Spinal cord (tissue), 10 donors: ENCODE measurements around the gene DUS1L. TPM values are rescaled to one million over a fixed set of nuclear protein-coding genes. Genes with fewer than 3 reads are reported as not detected.

ENCODE experiments used
- DNase-seq, 6 donors: peaks; one replicate each; pipeline versions ENCODE4 v3.0.0 to v3.0.0-alpha.2; 2013 to 2015; ENCODE audit warnings: low spot score in 6 of 6, low read depth in 4 of 6
- H3K27ac ChIP-seq: one replicate; pipeline ENCODE4 v1.5.1; 2013; ENCODE audit warnings: low read depth, low read length, control low read depth
- H3K27me3 ChIP-seq: one replicate; pipeline ENCODE4 v1.6.1; 2013; ENCODE audit warnings: low read length; ENCODE audit not compliant: control insufficient read depth, insufficient read depth
- H3K36me3 ChIP-seq: one replicate; pipeline ENCODE4 v1.6.1; 2013; ENCODE audit warnings: low read length; ENCODE audit not compliant: control insufficient read depth, insufficient read depth
- H3K4me1 ChIP-seq: one replicate; pipeline ENCODE4 v1.6.1; 2013; ENCODE audit warnings: low read length; ENCODE audit not compliant: control insufficient read depth, insufficient read depth
- H3K4me3 ChIP-seq: one replicate; pipeline ENCODE4 v1.5.1; 2013; ENCODE audit warnings: low read depth, low read length, control low read depth
- H3K9me3 ChIP-seq: one replicate; pipeline ENCODE4 v1.6.1; 2013; ENCODE audit warnings: low read length; ENCODE audit not compliant: control insufficient read depth, insufficient read depth
- WGBS: methylation state at CpG from one replicate; pipeline ENCODE4 v1.1.5; 2013; ENCODE audit warnings: missing lambda C conversion rate; ENCODE audit not compliant: insufficient coverage; 5-methylcytosine and 5-hydroxymethylcytosine counted together
- polyA plus RNA-seq, 2 donors: library from polyadenylated mRNA; unstranded; fragments of 120-200 nt; gene quantifications; one replicate each; pipeline ENCODE4 v1.2.1, GENCODE V29; 2013; ENCODE audit not compliant: insufficient read length in 2 of 2
- total RNA-seq, 2 donors: library from RNA; depleted of rRNA in 1 of 2; stranded (reverse); fragments of 120-200 nt in 1 of 2; fragments of >200 nt in 1 of 2; gene quantifications; one replicate each; pipeline versions ENCODE4 v1.2.3 to v1.2.4, GENCODE V29; 2013 to 2014
- donor health status: healthy.

DUS1L gene
- total and polyA plus RNA-seq, 4 donors: 18.9 to 85.1 (median 57.7) TPM

DNA sequence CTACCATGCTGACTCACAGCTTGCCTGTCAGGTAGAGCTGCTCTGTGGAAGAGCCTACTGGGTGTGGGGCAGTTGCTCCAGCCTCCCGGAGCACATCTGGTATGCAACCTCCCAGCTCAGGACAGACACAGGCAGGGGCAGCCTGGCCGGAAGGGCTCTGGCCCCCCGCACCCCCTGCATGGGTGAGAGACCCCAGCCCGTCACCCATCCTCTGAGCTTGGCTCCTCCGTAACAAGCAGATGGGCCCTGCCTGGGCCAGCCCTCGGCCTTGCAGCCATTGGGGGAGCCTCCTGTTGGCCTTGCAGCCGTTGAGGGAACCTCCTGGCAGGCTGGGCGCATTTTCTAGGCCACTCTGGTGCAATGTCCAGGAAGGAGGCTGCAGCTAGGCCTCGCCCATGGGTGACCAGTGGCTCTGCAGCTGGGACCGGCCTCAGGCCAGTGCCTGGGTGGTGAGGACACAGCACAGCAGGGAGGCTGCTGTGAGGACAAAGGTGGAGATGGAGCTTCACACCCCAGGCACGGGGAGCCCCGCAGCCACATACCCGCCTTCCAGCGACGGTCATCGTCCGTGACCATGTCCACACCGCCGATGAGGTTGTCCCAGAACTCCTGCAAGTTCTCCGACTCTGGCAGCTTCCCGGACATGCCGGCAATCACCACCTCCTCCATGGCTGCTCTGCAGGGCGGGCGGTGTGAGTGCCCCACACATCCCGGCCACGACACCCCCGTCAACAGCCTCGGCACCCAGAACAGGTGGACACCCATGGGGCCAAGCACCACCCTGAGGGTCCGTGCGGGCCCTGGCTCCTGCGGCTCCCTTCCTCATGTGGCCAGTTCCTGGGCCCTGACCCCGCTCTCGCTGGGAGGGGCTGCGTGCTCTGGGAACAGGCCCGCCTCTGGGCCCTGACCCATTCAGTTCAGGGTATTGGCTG is 30.4 kb upstream of the DUS1L start:
- WGBS: 88% methylated on average over 35 of the region's 35 CpGs
- no peaks in the 10 kb centered on the region for H3K27me3 ChIP-seq
- H3K36me3 ChIP-seq: peaks cover 72% of the 10 kb centered on the region
- H3K9me3 ChIP-seq: no peaks in the 10 kb centered on the region
- H3K27ac ChIP-seq: no peak overlapping the region
- DNase-seq: no peak
- peak overlapping the region; percentile 57 for H3K4me3 ChIP-seq
- peaks cover 38% of the 10 kb centered on the region for H3K4me1 ChIP-seq

DNA sequence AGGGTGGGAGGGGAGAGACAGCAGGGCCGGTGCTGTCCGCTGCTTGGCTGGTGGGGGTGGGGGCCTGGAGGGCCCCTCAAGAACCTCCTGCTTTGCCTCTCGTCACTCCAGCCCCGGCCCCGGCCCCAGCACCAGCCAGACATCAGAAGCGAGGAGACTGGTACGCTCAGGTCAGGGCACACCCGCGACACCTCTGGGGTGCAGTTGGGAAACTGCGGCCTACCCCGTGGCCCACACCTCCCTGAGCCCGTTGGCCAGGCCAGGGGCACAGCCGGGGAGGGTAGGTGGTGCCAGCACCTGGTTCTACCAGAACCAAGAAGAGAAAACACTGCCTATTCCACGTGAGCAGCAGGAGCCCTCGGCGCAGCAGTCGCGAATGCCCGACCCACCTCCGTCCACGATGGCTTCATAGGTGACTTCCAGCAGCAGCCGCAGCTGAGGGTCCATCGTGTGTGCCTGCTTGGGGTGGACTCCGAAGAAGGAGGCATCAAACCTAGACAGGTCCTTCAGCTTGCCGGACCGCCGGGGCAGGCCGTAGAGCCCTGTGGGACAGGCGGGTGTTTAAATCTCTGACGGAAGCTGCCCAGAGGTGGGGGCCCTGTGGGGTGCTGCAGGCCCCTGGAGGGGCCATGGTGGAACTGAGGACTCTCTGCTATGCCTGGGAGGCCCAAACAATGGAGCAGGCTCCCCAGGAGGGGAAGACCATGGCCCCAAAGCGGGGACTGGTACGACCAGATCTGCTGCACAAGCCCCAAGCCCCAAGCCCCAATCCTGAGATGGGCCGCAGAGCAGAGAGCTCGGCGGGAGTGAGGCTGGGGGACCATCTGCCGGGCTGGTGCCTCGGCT is 29.6 kb upstream of the DUS1L start:
- no peak overlapping the region for H3K27ac ChIP-seq
- no peaks in the 10 kb centered on the region for H3K27me3 ChIP-seq
- peaks cover 31% of the 10 kb centered on the region for H3K4me1 ChIP-seq
- 88% methylated on average over 37 of the region's 37 CpGs for WGBS
- no peaks in the 10 kb centered on the region for H3K9me3 ChIP-seq
- H3K4me3 ChIP-seq: no peak overlapping the region
- DNase-seq: no peak
- peaks cover 72% of the 10 kb centered on the region for H3K36me3 ChIP-seq

GRCh38 chr17:82092995-82093751 is 27.6 kb upstream of the DUS1L start:
- Histone ChIP-seq H3K4me3 (no peak overlapping the region), H3K9me3 (no peaks in the 10 kb centered on the region), H3K36me3 (peaks cover 91% of the 10 kb centered on the region), H3K4me1 (peaks cover 20% of the 10 kb centered on the region), H3K27ac (no peak overlapping the region), H3K27me3 (no peaks in the 10 kb centered on the region)
- no peak for DNase-seq
- WGBS: 95% methylated on average over 36 of the region's 40 CpGs

GRCh38 chr17:82092628-82092994 is 27.0 kb upstream of the DUS1L start:
- Histone ChIP-seq H3K9me3 (no peaks in the 10 kb centered on the region), H3K4me3 (no peak overlapping the region), H3K27ac (no peak overlapping the region), H3K36me3 (peaks cover 96% of the 10 kb centered on the region), H3K4me1 (peaks cover 20% of the 10 kb centered on the region), H3K27me3 (no peaks in the 10 kb centered on the region)
- no peak for DNase-seq
- WGBS: 95% methylated on average over 20 of the region's 20 CpGs

DNA sequence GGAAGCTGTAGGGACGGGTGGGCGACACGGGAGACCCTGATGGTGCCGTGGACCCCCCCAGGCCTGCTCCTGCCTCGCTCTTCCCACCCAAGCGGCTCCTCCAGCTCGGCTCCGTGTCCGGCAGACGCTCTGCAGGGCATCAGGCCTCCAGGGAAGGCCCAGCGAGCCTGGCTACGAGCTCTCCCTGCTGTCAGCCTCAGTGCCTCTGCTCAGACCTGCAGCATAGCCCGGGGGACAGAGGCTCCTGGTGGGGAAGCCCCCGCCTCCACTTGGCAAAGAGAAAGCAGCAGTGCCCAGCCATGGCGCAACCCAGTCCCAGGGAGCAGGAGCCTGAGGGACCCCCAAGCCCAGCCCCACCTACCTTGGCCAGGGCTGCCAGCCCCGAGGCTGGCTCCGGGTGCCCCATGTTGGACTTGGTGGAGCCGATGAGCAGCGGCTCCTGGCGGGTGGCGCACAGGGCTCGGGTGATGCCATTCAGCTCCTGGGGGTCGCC is 26.5 kb upstream of the DUS1L start:
- peaks cover 100% of the 10 kb centered on the region for H3K36me3 ChIP-seq
- no peaks in the 10 kb centered on the region for H3K9me3 ChIP-seq
- H3K4me3 ChIP-seq: no peak overlapping the region
- no peaks in the 10 kb centered on the region for H3K27me3 ChIP-seq
- DNase-seq: no peak
- WGBS: 95% methylated on average over 22 of the region's 23 CpGs
- H3K4me1 ChIP-seq: peaks cover 20% of the 10 kb centered on the region
- no peak overlapping the region for H3K27ac ChIP-seq

DNA sequence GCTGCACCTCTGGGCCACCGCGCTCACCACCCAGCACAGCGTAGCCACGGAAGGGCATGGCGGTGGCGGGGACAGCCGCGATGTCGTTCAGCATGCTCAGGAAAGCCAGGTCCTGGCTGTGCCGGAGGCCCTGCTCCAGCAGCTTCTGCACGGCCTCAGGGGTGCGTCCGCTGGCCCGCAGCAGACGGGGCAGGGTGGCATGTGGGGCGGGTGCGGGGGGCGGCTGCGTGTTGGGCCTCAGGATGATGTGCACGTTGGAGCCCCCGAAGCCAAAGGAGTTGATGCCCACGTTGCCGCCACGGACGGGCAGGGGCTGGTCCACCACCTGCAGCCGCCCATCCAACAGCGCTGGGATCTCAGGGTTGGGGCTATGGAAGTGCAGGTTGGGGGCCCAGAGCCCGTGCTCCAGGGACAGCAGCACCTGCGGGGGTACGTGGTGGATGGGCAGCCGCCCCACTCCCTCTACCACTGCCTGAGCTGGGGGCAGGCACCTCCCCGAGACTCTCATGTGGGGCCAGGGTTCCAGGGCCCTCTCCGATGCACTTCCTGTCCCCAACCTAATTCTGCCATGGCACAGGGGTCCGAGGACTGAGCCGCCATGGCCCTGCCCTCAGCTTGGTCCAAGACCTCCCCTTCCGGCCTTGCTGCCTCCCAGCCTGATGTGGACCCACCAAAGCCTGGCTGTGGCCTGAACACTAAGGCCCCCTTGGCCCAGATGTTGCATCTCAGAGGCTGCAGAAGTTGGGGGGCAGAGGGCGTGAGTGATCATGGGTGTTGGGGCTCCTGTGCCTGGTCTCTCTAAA is 25.9 kb upstream of the DUS1L start:
- Histone ChIP-seq H3K4me3 (no peak overlapping the region), H3K9me3 (no peaks in the 10 kb centered on the region), H3K4me1 (peaks cover 13% of the 10 kb centered on the region), H3K36me3 (peaks cover 100% of the 10 kb centered on the region), H3K27ac (no peak overlapping the region), H3K27me3 (no peaks in the 10 kb centered on the region)
- WGBS: 97% methylated on average over 37 of the region's 37 CpGs
- DNase-seq: no peak

- Histone ChIP-seq H3K9me3 (no peaks in the 10 kb centered on the region), H3K27ac (no peak overlapping the region), H3K4me1 (peaks cover 5% of the 10 kb centered on the region), H3K4me3 (no peak overlapping the region), H3K27me3 (no peaks in the 10 kb centered on the region), H3K36me3 (peaks cover 100% of the 10 kb centered on the region)
- DNase-seq: no peak
- 94% methylated on average over 25 of the region's 29 CpGs for WGBS
These were observed 25.1 kb upstream of the DUS1L start for GRCh38 chr17:82090549-82091263.

DNA sequence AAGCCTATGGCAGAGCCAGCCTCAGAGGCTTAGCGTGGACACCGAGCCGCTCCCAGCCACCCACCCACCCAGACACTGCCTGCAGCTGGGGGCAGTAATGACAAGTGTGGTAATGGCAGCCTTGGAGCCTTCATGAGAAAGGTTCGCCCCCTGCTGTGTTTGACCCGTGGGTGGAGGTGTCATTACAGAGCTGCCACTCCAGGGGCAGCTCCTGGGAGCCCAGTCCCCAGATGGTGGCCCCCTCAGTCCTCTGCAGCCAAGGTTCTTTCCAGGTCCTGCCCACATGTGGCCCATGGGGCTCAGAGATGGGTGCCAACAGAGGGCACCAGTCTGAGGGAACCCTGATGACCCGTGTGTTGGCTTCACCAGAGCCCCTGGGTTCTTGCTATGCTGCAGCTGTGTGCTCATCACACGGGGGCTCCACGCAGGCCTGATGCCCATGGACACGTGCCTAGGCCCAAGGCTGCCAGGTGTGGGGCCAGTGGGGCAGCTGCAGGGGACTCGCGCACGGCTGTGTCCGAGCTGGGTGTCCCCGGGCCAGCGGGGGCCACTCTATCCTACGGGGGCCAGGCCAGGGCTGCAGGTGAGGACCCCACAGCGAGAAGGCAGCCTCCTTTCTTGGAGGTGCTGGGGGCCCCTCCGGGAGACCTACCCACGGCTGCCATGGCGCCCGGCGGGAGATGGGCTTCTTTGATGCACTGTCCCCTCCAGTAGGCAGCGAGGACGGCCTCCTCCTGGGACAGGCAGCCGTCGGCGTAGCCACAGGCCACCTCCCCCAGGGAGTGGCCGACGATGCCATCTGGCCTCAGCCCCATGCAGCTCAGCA is 24.3 kb upstream of the DUS1L start:
- Histone ChIP-seq H3K4me1 (no peaks in the 10 kb centered on the region), H3K27ac (no peak overlapping the region), H3K9me3 (no peaks in the 10 kb centered on the region), H3K27me3 (no peaks in the 10 kb centered on the region), H3K4me3 (no peak overlapping the region), H3K36me3 (peaks cover 100% of the 10 kb centered on the region)
- DNase-seq: no peak
- WGBS: 90% methylated on average over 26 of the region's 29 CpGs
